NCI-H1417 treated with DMSO at 0.1 percent for 48 hours (cell line): ENCODE measurements around the gene ARNT2.
"Not testable (repeated sequence)": the region's sequence is repeated elsewhere in the genome, so short reads cannot be mapped to it uniquely, and the experiment has no call there.

ENCODE experiments used
- DNase-seq: peaks from one replicate; lab custom pipeline; 2025; lab: John Stamatoyannopoulos, UW

Gene ARNT2

DNA sequence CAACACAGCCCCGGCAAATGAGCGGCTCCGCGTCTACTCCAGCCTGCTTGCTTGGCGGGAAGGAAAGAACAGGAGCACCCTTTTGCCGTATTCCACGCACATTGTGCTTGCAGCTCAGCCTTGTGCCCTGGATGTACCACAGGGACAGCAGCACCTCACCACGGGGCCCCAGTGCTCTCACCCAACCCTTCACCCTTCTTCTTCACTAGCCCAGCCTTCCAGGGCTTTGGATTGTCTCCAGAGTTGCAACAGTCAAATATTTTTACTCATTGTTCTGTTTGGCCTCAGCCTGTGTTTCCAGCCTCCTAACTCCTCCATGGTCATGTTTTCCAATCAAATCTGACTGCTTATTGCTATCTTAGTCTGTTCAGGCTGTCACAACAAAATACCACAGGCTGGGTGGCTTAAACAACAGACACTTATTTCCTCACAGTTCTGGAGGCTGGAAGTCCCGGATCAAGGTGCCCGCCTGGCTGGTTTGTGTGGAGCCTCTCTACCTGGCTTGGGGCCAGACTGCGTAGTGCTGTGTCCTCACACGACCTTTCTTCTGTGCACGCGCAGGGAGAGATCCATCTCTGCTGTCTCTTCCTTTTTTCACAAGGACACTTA is 211.7 kb downstream of the ARNT2 start:
- DNase-seq = no peak

DNA sequence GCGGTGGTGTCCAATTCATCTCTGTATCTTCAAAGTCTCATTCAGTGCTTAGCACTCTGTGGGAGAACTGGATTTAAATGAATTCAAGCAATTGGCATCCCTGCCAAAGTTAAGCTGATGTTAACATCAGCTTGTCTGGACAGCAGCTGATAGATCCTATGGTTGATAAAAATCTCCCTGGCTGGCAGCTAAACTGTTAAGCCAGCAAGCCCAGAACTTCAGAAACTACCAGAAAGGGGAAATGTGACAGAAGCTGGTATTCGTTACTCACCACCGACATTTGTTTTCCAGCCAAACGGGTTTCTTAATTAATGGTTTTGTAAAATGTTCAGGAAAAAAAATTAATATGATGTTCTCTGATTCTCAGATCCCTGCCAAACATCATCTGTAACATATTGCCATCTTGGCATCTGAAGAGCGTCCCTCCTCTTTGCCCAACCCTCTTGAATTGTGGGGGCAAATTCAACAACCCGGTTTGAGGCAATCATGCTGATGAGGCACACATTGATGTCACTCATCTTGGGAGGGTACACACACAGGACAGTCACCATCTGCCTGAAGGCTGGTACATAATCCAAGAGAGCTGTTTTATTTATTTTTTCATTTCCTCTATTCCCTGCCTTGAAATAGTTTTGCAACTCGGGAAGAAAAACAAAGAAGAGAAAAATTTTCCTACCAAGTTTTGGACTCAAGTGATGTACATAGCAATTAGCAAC is 214.7 kb downstream of the ARNT2 start:
- DNase-seq = no peak

DNA sequence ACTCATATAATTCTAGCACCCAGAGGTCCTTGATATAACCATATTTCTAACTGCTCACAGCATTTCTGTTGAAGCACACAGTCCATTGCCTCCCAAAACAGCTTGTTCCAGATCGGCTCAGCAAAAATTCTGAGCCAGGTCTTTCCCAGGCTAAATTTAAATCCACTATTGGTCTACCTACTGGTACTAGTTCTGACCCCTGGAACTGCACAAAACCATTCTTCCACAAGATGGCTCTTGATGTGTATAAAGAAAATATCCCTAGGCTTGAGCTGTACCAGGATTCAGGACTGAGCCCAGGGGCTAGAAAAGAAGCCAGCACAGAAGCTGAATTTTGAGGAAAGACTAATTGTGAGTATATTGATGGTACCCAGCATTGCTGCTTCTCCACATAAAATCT is 215.5 kb downstream of the ARNT2 start:
- DNase-seq = no peak

DNA sequence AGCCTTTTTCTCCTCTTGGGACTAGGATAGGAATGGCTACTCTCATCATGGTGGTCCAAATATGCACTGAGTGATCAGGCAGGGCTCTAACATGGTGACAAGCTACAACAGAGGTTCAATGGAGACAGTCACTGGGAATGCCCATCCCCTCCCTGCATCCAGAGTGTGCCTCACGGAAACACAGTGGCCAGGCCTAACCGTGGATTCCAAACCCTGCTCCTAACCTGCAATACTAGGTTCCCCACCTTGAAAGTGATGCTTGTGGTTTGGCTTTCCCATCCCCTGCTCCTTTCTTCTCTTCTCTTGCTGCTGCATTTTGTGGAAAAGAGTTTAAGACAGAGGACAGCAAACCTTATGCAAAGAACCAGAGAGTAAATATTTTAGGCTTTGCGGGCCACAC is 216.0 kb downstream of the ARNT2 start:
- DNase-seq = no peak

- DNase-seq = no peak
Measured at GRCh38 chr15:80620931-80621330, 216.7 kb downstream of the ARNT2 start.

GRCh38 chr15:80626643-80627120 is 222.5 kb downstream of the ARNT2 start:
- DNase-seq = no peak

GRCh38 chr15:80629355-80629754 is 225.2 kb downstream of the ARNT2 start:
- DNase-seq = no peak

DNA sequence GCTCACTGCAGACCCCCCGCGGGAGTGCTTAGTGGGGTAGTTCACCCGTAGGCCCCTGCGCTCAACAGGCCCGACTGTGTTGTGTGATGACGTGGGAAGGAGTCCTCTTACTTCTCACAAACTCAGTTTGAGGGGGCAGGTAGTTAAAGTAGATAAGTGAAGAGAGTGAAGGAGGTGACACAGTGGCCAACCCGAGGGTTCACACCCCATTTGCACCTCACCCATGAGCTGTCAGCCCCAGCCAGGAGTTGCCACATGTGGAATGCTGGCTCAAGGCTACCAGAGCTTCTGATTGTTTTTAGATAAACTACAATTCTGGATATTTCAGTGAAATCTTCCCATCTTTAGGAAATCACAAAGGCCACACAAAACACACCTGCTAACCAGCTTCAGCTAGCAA is 226.8 kb downstream of the ARNT2 start:
- DNase-seq = no peak

DNA sequence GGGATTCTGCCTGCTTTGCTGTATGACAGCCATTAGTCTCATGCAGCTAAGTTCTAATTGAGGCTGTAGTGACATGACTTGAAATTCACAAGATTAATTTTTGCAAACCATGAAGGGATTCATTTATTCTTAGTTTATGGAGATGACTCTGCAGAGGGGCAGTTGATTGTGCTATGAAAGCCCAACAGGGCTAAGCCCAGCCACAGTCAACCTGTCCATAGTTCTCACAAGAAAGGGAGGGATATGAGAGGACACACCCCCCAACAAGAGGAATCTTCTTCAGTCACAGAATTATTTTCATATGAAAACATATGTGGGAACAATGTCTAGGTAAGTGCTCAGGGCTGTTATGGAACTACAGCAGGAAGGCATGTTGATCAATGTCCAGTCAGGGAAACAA is 229.0 kb downstream of the ARNT2 start:
- DNase-seq = no peak

DNA sequence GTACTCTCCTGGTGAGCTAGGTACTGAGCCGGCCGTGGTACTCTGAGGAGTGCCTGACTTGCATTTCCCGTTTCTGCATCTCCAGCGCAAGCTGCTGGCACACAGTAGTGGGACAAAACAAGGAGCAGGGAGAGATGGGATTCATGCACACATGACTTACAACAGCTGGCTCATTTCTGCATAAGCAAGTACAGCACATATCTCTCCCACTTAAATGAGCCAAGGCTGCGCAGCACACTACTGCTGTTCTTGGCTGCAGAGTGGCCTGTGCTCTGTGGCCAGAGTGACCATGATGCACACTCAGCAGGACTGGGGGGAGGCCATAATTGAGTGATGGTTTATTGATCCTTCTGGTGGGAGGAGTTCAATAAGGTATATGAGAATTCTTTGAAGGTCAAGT is 231.8 kb downstream of the ARNT2 start:
- no peak for DNase-seq

GRCh38 chr15:80636675-80637074 is 232.5 kb downstream of the ARNT2 start:
- no peak for DNase-seq

GRCh38 chr15:80637747-80638146 is 233.6 kb downstream of the ARNT2 start:
- no peak for DNase-seq

- DNase-seq = no peak
Measured at GRCh38 chr15:80638553-80639167, 234.5 kb downstream of the ARNT2 start.

- no peak for DNase-seq
Measured at GRCh38 chr15:80639168-80639555, 235.0 kb downstream of the ARNT2 start.

GRCh38 chr15:80640531-80641121 is 236.4 kb downstream of the ARNT2 start:
- DNase-seq = no peak

DNA sequence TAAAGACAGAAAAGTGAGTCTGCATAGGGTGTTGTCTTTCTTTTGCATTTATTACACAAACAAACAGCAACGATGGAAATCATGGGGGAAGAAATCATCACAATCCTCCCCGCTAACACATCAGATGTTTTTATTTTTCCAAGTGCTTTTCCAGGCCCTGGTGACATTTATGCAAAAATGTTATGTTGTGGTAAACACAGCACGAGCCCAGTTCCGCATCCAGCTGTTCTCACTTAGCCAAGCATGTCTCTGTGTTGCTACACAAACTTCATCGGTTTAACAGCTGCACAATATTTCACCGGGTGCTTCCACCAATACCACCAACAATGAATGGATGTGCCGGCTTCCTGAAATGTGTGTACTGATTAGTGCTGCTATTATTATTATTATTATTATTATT is 237.2 kb downstream of the ARNT2 start:
- DNase-seq = no peak

DNA sequence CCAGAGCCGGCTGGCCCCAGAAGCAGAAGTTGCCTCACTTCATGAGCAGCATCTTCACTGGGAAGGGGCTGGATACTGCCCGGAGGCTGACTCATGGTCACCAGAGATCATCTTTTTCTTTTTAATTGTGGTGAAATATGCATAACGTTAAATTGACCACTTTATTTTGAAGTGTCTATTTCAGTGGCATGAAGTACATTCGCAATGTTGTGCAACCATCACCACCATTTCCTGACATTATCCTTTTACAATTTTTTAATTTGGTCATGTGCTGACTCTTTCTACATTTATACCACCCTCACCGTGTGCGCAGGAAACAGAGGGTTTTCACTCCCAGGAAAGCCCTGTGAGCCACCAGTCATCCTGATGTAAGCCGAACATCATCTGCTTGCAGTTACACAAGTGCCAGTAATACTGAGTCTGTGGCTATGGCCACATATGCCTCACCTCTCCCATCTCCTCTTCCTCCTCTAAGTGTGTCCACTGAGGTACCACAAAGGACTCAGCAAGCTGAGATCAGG is 239.3 kb downstream of the ARNT2 start:
- DNase-seq = no peak

GRCh38 chr15:80645494-80646065 is 241.4 kb downstream of the ARNT2 start:
- no peak for DNase-seq

DNA sequence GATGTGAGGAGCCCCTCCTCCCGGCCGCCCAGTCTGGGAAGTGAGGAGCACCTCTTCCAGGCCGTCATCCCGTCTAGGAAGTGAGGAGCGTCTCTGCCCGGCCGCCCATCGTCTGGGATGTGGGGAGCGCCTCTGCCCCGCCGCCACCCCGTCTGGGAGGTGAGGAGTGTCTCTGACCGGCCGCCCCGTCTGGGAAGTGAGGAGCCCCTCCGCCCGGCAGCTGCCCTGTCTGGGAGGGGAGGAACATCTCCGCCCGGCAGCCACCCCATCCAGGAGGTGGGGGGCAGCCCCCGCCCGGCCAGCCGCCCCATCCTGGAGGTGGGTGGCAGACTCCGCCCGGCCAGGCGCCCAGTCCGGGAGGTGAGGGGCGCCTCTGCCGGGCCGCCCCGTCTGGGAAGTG is 243.2 kb downstream of the ARNT2 start:
- DNase-seq = not testable (repeated sequence)
